KMS-11 (cell line): Measurements from ENCODE around the gene SMTN.

ENCODE experiments used
- H2AFZ ChIP-seq: fragments of 200-600 bp; sonication (generic); 2 replicates; pipeline ENCODE4 v1.6.1; 2016; ENCODE audit warnings: antibody characterized with exemption, mixed run types, low read depth
- H3K27ac ChIP-seq: fragments of 200-600 bp; sonication (generic); 2 replicates; pipeline ENCODE4 v1.6.1; 2016; ENCODE audit warnings: mild to moderate bottlenecking, mixed run types
- H3K27me3 ChIP-seq: fragments of 200-600 bp; sonication (generic); 2 replicates; pipeline ENCODE4 v1.6.1; 2017; ENCODE audit warnings: mild to moderate bottlenecking, low read depth, mixed run types, moderate library complexity; ENCODE audit not compliant: insufficient read depth
- H3K36me3 ChIP-seq: fragments of 200-600 bp; sonication (generic); 2 replicates; pipeline ENCODE4 v1.6.1; 2017; ENCODE audit warnings: mild to moderate bottlenecking, mixed run types; ENCODE audit not compliant: insufficient read depth
- H3K4me1 ChIP-seq: fragments of 200-600 bp; sonication (generic); 2 replicates; pipeline ENCODE4 v1.6.1; 2016; ENCODE audit warnings: mild to moderate bottlenecking, low read depth, mixed run types; ENCODE audit not compliant: poor library complexity, severe bottlenecking
- H3K4me2 ChIP-seq: fragments of 200-600 bp; sonication (generic); 2 replicates; pipeline ENCODE4 v1.7.0; 2016; ENCODE audit warnings: mild to moderate bottlenecking, mixed run types
- H3K4me3 ChIP-seq: fragments of 200-600 bp; sonication (generic); IDR thresholded peaks from 2 replicates; pipeline ENCODE4 v1.6.1; 2017; ENCODE audit warnings: low read depth, low read length, mixed read lengths; ENCODE audit not compliant: insufficient read depth
- H3K79me2 ChIP-seq: fragments of 200-600 bp; sonication (generic); 2 replicates; pipeline ENCODE4 v1.6.1; 2016; ENCODE audit warnings: low read depth, mixed run types; ENCODE audit not compliant: insufficient read depth
- H3K9ac ChIP-seq: fragments of 200-600 bp; sonication (generic); 2 replicates; pipeline ENCODE4 v1.6.1; 2016; ENCODE audit warnings: mild to moderate bottlenecking, mixed run types
- H4K20me1 ChIP-seq: fragments of 200-600 bp; sonication (generic); 2 replicates; pipeline ENCODE4 v1.6.1; 2016; ENCODE audit warnings: mild to moderate bottlenecking, mixed run types; ENCODE audit not compliant: insufficient read depth
- TF ChIP-seq, protein P1 (sequence below): fragments of 200-600 bp; sonication (generic); conservative IDR thresholded peaks from 2 replicates; pipeline ENCODE4 v1.6.1; 2017; ENCODE audit warnings: low read depth, mild to moderate bottlenecking, antibody characterized with exemption, low read length, moderate library complexity, mixed read lengths

The SMTN gene

DNA sequence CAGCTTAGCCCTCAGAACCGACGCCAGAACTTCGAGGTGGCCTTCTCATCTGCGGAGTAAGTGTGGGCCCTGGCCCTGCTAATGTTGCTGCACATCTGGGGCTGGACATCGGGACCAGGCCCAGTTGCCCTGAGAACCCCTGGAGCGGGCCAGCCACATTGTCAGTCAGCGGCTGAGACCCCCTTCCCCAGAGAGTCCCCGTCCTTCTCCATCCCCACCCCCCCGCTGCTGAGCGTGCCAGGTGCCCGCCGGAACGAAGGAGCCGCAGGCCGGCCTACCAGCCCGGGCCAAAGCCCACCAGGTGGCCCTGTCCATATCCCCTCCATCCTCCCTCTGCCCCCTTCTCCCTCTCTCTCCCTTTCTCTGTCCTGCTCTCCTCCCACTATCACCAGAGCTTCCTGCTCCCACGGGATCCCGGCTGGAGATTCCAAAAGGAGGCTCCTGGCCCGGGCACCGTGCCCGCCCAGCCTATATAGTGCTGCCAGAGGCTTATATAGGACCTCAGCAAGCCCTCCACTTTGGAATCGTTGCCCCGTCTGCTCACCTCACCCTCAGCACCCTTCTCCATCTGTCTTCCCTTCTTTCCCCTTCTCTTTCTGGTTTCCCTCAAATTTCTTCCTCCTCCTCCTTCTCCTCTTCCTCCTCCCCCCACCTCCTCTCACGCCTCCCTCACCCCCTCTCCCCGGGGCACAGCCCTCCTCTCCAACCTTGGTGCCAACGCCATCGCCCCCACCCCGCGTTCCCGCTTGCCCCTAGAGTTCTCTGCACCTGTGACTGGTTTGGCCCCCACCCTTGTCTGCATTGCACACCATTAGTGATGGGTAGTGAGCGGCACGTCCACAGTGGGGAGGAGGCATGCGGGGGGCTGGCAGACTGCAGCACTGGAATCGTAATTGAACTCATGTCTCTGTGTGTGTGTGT, 19.0 kb downstream of the SMTN start:
- H3K9ac ChIP-seq, result no peak overlapping the region
- no peak overlapping the region for H3K4me3 ChIP-seq
- H3K27me3 ChIP-seq, result no peaks in the 10 kb centered on the region
- H3K4me1 ChIP-seq, result no peaks in the 10 kb centered on the region
- H3K4me2 ChIP-seq, result no peak overlapping the region
- H3K36me3 ChIP-seq, result no peaks in the 10 kb centered on the region
- no peak overlapping the region for H3K27ac ChIP-seq
- no peaks in the 10 kb centered on the region for H4K20me1 ChIP-seq
- no peaks in the 10 kb centered on the region for H3K79me2 ChIP-seq
- H2AFZ ChIP-seq, result no peak overlapping the region
- TF ChIP-seq, protein P1, sequence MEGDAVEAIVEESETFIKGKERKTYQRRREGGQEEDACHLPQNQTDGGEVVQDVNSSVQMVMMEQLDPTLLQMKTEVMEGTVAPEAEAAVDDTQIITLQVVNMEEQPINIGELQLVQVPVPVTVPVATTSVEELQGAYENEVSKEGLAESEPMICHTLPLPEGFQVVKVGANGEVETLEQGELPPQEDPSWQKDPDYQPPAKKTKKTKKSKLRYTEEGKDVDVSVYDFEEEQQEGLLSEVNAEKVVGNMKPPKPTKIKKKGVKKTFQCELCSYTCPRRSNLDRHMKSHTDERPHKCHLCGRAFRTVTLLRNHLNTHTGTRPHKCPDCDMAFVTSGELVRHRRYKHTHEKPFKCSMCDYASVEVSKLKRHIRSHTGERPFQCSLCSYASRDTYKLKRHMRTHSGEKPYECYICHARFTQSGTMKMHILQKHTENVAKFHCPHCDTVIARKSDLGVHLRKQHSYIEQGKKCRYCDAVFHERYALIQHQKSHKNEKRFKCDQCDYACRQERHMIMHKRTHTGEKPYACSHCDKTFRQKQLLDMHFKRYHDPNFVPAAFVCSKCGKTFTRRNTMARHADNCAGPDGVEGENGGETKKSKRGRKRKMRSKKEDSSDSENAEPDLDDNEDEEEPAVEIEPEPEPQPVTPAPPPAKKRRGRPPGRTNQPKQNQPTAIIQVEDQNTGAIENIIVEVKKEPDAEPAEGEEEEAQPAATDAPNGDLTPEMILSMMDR, result no peak

DNA sequence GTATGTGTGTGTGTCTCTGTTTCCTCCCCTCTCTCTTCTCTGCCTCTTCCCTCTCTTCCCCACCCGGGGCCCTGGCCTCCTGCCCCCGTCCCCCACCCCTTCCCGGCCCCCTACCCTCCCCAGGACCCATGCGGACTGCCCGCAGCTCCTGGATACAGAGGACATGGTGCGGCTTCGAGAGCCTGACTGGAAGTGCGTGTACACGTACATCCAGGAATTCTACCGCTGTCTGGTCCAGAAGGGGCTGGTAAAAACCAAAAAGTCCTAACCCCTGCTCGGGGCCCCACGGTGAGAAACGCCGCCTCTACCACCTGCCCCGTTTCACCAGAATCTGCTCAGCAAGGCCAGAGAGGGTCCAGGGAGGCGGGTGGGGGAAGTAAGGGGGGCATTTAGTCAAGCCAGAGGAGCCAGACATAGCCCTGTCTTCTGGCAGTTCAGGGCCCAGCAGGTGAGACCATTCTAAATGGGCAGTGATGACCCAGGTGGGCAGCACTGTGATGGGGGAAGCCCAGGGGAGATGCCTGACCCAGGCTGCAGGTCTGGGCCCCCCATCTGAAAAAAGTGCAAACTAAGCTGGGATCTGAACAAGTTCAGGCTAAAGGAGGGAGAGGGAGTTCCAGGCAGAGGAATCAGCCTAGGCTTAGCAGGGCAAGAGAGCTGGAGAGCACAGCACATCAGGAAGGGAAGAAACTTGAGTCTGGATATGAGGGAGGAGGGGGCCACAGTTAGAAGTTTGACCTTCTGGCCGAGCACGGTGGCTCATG, 19.8 kb downstream of the SMTN start:
- H3K79me2 ChIP-seq, result no peaks in the 10 kb centered on the region
- no peak overlapping the region for H3K9ac ChIP-seq

DNA sequence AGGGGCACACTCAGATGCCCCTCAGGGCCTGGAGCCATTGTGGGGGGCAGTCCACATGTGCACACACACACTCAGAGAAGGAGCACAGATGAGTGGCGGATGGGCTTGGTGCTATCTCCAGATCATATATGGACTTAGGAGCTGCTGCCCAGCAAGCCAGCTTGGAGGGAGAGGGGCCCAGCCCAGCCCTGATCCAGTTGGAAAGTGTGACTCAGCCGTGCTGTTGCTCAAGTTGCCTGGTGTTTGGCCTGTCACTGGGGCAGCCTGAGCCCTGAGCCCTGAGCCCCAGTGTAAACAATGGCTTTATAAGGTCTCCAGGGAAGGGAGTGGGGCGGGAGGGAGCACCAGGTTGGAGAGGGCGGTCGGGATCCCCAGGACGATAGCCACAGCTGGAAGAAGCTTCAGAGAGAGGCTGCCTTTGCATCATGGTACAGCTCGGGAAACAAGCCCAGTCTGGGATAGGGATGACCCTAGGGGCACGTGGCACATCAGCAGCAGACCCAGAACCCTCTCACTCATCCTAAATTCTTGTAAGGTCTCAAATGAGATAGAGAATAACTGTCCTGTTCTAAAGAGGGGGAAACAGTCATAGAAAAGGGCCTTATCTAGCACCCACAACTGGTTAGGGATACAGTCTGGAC, 21.4 kb downstream of the SMTN start:
- H3K36me3 ChIP-seq, result no peaks in the 10 kb centered on the region
- no peaks in the 10 kb centered on the region for H3K4me1 ChIP-seq
- H3K79me2 ChIP-seq, result no peaks in the 10 kb centered on the region
- H3K4me2 ChIP-seq, result no peak overlapping the region
- no peaks in the 10 kb centered on the region for H4K20me1 ChIP-seq
- H2AFZ ChIP-seq, result no peak overlapping the region
- no peak overlapping the region for H3K9ac ChIP-seq
- no peak overlapping the region for H3K4me3 ChIP-seq
- TF ChIP-seq, protein P1, result no peak
- no peak overlapping the region for H3K27ac ChIP-seq
- H3K27me3 ChIP-seq, result no peaks in the 10 kb centered on the region

More for the DNA sequence above, 19.8 kb downstream of the SMTN start:
- Histone ChIP-seq H4K20me1 (no peaks in the 10 kb centered on the region), H3K36me3 (no peaks in the 10 kb centered on the region), H3K4me3 (no peak overlapping the region), H3K27me3 (no peaks in the 10 kb centered on the region), H3K4me2 (no peak overlapping the region), H3K27ac (no peak overlapping the region), H2AFZ (no peak overlapping the region), H3K4me1 (no peaks in the 10 kb centered on the region)
- TF ChIP-seq, protein P1, result no peak

DNA sequence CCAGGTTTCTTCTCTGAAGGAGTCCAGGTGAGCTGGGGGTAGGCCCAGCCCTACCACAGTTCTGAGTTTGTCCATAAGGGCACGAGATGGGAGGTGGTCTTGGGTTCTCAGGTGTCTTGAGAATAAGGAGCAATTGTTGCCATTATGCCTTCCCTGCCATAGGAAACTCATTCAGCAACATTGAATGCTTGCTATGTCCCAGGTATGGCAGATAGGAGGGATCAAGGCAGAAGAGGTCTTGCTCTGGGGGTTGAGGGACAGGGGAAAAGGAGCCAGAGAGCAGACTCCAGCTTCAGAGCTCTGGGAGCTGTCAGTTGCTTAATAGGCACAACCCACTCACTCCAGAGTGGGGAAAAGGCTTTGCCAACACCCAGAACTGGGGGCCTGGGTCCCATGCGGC, 22.0 kb downstream of the SMTN start:
- H3K79me2 ChIP-seq, result no peaks in the 10 kb centered on the region
- no peak overlapping the region for H2AFZ ChIP-seq
- TF ChIP-seq, protein P1, result no peak
- no peaks in the 10 kb centered on the region for H4K20me1 ChIP-seq
- H3K27me3 ChIP-seq, result no peaks in the 10 kb centered on the region
- H3K4me2 ChIP-seq, result no peak overlapping the region
- no peak overlapping the region for H3K4me3 ChIP-seq
- H3K9ac ChIP-seq, result no peak overlapping the region
- no peaks in the 10 kb centered on the region for H3K36me3 ChIP-seq
- peaks cover under 1% of the 10 kb centered on the region for H3K4me1 ChIP-seq
- H3K27ac ChIP-seq, result no peak overlapping the region
